Hematopoietic multipotent progenitor cell treated with erythropoietin and hydrocortisone succinate and interleukin-3 and kit ligand, for 15 days (in vitro differentiated cells): ENCODE results near the gene RBFA.

Experiments
- DNase-seq: peaks from one replicate; pipeline ENCODE4 v3.0.0-alpha.2; 2015; ENCODE audit warnings: low spot score

The RBFA gene

GRCh38 chr18:80074697-80075096, 40.5 kb downstream of the RBFA start:
- DNase-seq = no peak

GRCh38 chr18:80075940-80076339, 41.7 kb downstream of the RBFA start:
- no peak for DNase-seq

DNA sequence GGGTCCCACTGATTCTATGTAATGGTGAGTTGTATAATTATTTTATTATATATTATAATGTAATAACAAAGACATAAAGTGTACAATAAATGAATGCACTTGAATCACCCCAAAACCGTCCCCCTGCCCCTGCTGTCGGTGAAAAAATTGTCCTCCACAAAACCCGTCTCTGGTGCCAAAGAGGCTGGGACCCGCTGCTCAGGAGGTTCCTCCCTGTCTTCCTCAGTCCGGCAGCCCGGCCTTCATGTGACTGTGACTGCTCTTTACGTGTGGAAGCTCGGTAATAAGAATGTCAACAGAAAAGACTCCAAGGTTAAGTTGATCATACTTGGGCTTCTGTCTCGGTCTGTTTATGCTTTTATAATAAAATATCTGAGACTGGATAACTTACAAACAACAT, 42.1 kb downstream of the RBFA start:
- DNase-seq = no peak

GRCh38 chr18:80077873-80078272, 43.6 kb downstream of the RBFA start:
- no peak for DNase-seq
